HEK293 (cell line): Measurements from ENCODE around the gene ASTN2.

Experiments used
- CTCF ChIA-PET: fragments of 350-600 bp; formaldehyde crosslinking; extraction: SDS; loops from one replicate; lab custom pipeline; 2021; ENCODE audit warnings: antibody characterized with exemption; lab: Yijun Ruan, JAX
- POLR2A ChIA-PET: fragments of 300-600 bp; formaldehyde crosslinking; extraction: SDS; loops from one replicate; lab custom pipeline; 2020; ENCODE audit warnings: antibody characterized with exemption, inconsistent platforms; lab: Yijun Ruan, JAX
- H3K27ac ChIP-seq: fragments of 200-500 bp; sonication (Bioruptor generic); 2 replicates; pipeline ENCODE4 v1.5.1; 2014; ENCODE audit warnings: low read depth, low read length, control low read depth, inconsistent platforms; ENCODE audit errors: extremely low read depth
- H3K36me3 ChIP-seq, 2 experiments: fragments of 200-500 bp in 1 of 2; sonication (Bioruptor generic) in 1 of 2; 1 replicate in 1 of 2; 2 replicates in 1 of 2; pipeline ENCODE4 v1.5.1; 2014 to 2017; ENCODE audit warnings: inconsistent platforms in 2 of 2, low read length in 2 of 2; ENCODE audit not compliant: control insufficient read depth in 2 of 2, insufficient read depth in 1 of 2
- H3K4me1 ChIP-seq: fragments of 200-500 bp; sonication (Bioruptor generic); 2 replicates; pipeline ENCODE4 v1.5.1; 2014; ENCODE audit warnings: mild to moderate bottlenecking, low read length, inconsistent platforms; ENCODE audit not compliant: control insufficient read depth, insufficient read depth
- H3K4me3 ChIP-seq: 2 replicates; pipeline ENCODE4 v1.5.1; 2011; ENCODE audit warnings: low read depth, mild to moderate bottlenecking, control low read depth, low read length, moderate library complexity
- H3K9me3 ChIP-seq: fragments of 200-500 bp; sonication (Bioruptor generic); 2 replicates; pipeline ENCODE4 v1.5.1; 2014; ENCODE audit warnings: low read depth, low read length, inconsistent platforms; ENCODE audit not compliant: control insufficient read depth, insufficient read depth
- GLI4 ChIP-seq: fragments of 450-650 bp; formaldehyde crosslinking; IDR thresholded peaks from 2 replicates; pipeline ENCODE4 v1.5.1; 2016; ENCODE audit warnings: missing biosample characterization, missing genetic modification characterization
- IKZF3 ChIP-seq: fragments of 450-650 bp; IDR thresholded peaks from 2 replicates; pipeline ENCODE4 v1.5.0; 2018; ENCODE audit warnings: missing biosample characterization, mild to moderate bottlenecking, missing genetic modification characterization, moderate library complexity
- SP2 ChIP-seq: fragments of 450-650 bp; formaldehyde crosslinking; IDR thresholded peaks from 2 replicates; pipeline ENCODE4 v1.5.1; 2016; ENCODE audit warnings: missing biosample characterization, missing genetic modification characterization
- ZNF10 ChIP-seq: fragments of 450-650 bp; formaldehyde crosslinking; IDR thresholded peaks from 2 replicates; pipeline ENCODE4 v1.5.1; 2017; ENCODE audit warnings: missing biosample characterization, missing genetic modification characterization
- ZNF174 ChIP-seq: fragments of 450-650 bp; formaldehyde crosslinking; IDR thresholded peaks from 2 replicates; pipeline ENCODE4 v1.5.0; 2017; ENCODE audit warnings: missing biosample characterization, mild to moderate bottlenecking, missing genetic modification characterization
- ZNF2 ChIP-seq: fragments of 450-650 bp; formaldehyde crosslinking; IDR thresholded peaks from 2 replicates; pipeline ENCODE4 v1.5.1; 2016; ENCODE audit warnings: missing biosample characterization, missing genetic modification characterization
- ZNF202 ChIP-seq: fragments of 450-650 bp; formaldehyde crosslinking; IDR thresholded peaks from 2 replicates; pipeline ENCODE4 v1.5.1; 2016; ENCODE audit warnings: missing biosample characterization, missing genetic modification characterization, borderline replicate concordance
- ZNF221 ChIP-seq: fragments of 450-650 bp; formaldehyde crosslinking; IDR thresholded peaks from 2 replicates; pipeline ENCODE4 v1.5.1; 2017; ENCODE audit warnings: missing biosample characterization, missing genetic modification characterization, borderline replicate concordance
- ZNF324 ChIP-seq: fragments of 450-650 bp; formaldehyde crosslinking; IDR thresholded peaks from 2 replicates; pipeline ENCODE4 v1.5.1; 2016; ENCODE audit warnings: missing biosample characterization, missing genetic modification characterization
- ZNF335 ChIP-seq: fragments of 450-650 bp; formaldehyde crosslinking; conservative IDR thresholded peaks from 2 replicates; pipeline ENCODE4 v1.5.1; 2016; ENCODE audit warnings: missing biosample characterization, missing genetic modification characterization
- ZNF514 ChIP-seq: fragments of 450-650 bp; formaldehyde crosslinking; IDR thresholded peaks from 2 replicates; pipeline ENCODE4 v1.5.1; 2016; ENCODE audit warnings: missing biosample characterization, missing genetic modification characterization
- ZNF561 ChIP-seq: fragments of 450-650 bp; IDR thresholded peaks from 2 replicates; pipeline ENCODE4 v1.5.1; 2018; ENCODE audit warnings: missing biosample characterization, missing genetic modification characterization, borderline replicate concordance
- ZNF629 ChIP-seq: fragments of 450-650 bp; formaldehyde crosslinking; IDR thresholded peaks from 2 replicates; pipeline ENCODE4 v1.5.1; 2017; ENCODE audit warnings: missing biosample characterization, missing genetic modification characterization
- ZNF776 ChIP-seq: fragments of 450-650 bp; formaldehyde crosslinking; IDR thresholded peaks from 2 replicates; pipeline ENCODE4 v1.5.0; 2017; ENCODE audit warnings: missing biosample characterization, missing genetic modification characterization, borderline replicate concordance
- ZNF791 ChIP-seq: fragments of 450-650 bp; formaldehyde crosslinking; IDR thresholded peaks from 2 replicates; pipeline ENCODE4 v1.5.1; 2016; ENCODE audit warnings: missing biosample characterization, missing genetic modification characterization
- ZNF837 ChIP-seq: fragments of 450-650 bp; formaldehyde crosslinking; IDR thresholded peaks from 2 replicates; pipeline ENCODE4 v1.5.1; 2016; ENCODE audit warnings: missing biosample characterization, missing genetic modification characterization
- TF ChIP-seq, protein P1 (sequence below): fragments of 450-650 bp; formaldehyde crosslinking; IDR thresholded peaks from 2 replicates; pipeline ENCODE4 v1.5.1; 2017; ENCODE audit warnings: missing biosample characterization, mild to moderate bottlenecking, missing genetic modification characterization, moderate library complexity
- TF ChIP-seq, protein P2 (sequence below): fragments of 450-650 bp; formaldehyde crosslinking; IDR thresholded peaks from 2 replicates; pipeline ENCODE4 v1.5.1; 2017; ENCODE audit warnings: missing biosample characterization, missing genetic modification characterization
- TF ChIP-seq, protein P3 (sequence below): fragments of 450-650 bp; formaldehyde crosslinking; IDR thresholded peaks from 2 replicates; pipeline ENCODE4 v1.5.1; 2016; ENCODE audit warnings: missing biosample characterization, missing genetic modification characterization
- TF ChIP-seq, protein P4 (sequence below): fragments of 450-650 bp; formaldehyde crosslinking; IDR thresholded peaks from 2 replicates; pipeline ENCODE4 v1.5.1; 2016; ENCODE audit warnings: missing biosample characterization, missing genetic modification characterization

The ASTN2 gene

DNA sequence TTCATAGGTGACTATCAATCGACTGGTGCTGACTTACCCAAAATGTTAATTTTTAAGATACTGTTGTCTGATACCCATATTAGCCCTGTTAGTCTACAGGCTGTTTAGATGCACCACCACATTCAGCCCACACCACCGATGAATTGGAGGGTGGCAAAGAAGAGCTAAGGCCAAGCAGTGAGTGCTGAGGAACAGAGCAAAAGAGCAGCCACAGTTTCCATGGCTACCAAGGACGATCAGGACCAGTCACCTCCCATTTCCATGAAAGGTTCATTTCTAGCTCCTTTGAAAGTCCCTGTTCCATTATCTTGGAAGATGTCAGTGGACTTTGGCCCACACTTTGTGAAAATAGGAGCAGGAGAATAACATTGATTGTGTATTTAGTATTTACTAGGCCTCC, 364.9 kb downstream of the ASTN2 start:
- Histone ChIP-seq H3K9me3 (no peaks in the 10 kb centered on the region), H3K4me3 (no peak overlapping the region), H3K4me1 (no peaks in the 10 kb centered on the region), H3K36me3 (no peaks in the 10 kb centered on the region), H3K27ac (no peak overlapping the region)
- POLR2A ChIA-PET = no interaction called here
- CTCF ChIA-PET = no interaction called here
- TF ChIP-seq ZNF629 (tag by site-specific recombination) = no peak
- TF ChIP-seq ZNF776 = no peak
- no peak for TF ChIP-seq ZNF324 (tag by site-specific recombination)
- no peak for TF ChIP-seq ZNF2 (tag by site-specific recombination)
- no peak for TF ChIP-seq ZNF335
- TF ChIP-seq, protein P1, sequence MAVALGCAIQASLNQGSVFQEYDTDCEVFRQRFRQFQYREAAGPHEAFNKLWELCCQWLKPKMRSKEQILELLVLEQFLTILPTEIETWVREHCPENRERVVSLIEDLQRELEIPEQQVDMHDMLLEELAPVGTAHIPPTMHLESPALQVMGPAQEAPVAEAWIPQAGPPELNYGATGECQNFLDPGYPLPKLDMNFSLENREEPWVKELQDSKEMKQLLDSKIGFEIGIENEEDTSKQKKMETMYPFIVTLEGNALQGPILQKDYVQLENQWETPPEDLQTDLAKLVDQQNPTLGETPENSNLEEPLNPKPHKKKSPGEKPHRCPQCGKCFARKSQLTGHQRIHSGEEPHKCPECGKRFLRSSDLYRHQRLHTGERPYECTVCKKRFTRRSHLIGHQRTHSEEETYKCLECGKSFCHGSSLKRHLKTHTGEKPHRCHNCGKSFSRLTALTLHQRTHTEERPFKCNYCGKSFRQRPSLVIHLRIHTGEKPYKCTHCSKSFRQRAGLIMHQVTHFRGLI (tag by site-specific recombination) = no peak
- no peak for TF ChIP-seq IKZF3 (tag by site-specific recombination)
- no peak for TF ChIP-seq ZNF791 (tag by site-specific recombination)
- no peak for TF ChIP-seq ZNF202
- no peak for TF ChIP-seq ZNF174 (tag by site-specific recombination)
- no peak for TF ChIP-seq ZNF837 (tag by site-specific recombination)
- no peak for TF ChIP-seq GLI4 (tag by site-specific recombination)
- TF ChIP-seq, protein P2, sequence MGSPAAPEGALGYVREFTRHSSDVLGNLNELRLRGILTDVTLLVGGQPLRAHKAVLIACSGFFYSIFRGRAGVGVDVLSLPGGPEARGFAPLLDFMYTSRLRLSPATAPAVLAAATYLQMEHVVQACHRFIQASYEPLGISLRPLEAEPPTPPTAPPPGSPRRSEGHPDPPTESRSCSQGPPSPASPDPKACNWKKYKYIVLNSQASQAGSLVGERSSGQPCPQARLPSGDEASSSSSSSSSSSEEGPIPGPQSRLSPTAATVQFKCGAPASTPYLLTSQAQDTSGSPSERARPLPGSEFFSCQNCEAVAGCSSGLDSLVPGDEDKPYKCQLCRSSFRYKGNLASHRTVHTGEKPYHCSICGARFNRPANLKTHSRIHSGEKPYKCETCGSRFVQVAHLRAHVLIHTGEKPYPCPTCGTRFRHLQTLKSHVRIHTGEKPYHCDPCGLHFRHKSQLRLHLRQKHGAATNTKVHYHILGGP = no peak
- TF ChIP-seq, protein P3, sequence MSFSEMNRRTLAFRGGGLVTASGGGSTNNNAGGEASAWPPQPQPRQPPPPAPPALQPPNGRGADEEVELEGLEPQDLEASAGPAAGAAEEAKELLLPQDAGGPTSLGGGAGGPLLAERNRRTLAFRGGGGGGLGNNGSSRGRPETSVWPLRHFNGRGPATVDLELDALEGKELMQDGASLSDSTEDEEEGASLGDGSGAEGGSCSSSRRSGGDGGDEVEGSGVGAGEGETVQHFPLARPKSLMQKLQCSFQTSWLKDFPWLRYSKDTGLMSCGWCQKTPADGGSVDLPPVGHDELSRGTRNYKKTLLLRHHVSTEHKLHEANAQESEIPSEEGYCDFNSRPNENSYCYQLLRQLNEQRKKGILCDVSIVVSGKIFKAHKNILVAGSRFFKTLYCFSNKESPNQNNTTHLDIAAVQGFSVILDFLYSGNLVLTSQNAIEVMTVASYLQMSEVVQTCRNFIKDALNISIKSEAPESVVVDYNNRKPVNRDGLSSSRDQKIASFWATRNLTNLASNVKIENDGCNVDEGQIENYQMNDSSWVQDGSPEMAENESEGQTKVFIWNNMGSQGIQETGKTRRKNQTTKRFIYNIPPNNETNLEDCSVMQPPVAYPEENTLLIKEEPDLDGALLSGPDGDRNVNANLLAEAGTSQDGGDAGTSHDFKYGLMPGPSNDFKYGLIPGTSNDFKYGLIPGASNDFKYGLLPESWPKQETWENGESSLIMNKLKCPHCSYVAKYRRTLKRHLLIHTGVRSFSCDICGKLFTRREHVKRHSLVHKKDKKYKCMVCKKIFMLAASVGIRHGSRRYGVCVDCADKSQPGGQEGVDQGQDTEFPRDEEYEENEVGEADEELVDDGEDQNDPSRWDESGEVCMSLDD (tag by site-specific recombination) = no peak
- no peak for TF ChIP-seq ZNF221
- no peak for TF ChIP-seq SP2 (tag by site-specific recombination)
- TF ChIP-seq ZNF10 (tag by site-specific recombination) = no peak
- TF ChIP-seq, protein P4, sequence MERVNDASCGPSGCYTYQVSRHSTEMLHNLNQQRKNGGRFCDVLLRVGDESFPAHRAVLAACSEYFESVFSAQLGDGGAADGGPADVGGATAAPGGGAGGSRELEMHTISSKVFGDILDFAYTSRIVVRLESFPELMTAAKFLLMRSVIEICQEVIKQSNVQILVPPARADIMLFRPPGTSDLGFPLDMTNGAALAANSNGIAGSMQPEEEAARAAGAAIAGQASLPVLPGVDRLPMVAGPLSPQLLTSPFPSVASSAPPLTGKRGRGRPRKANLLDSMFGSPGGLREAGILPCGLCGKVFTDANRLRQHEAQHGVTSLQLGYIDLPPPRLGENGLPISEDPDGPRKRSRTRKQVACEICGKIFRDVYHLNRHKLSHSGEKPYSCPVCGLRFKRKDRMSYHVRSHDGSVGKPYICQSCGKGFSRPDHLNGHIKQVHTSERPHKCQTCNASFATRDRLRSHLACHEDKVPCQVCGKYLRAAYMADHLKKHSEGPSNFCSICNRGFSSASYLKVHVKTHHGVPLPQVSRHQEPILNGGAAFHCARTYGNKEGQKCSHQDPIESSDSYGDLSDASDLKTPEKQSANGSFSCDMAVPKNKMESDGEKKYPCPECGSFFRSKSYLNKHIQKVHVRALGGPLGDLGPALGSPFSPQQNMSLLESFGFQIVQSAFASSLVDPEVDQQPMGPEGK (tag by site-specific recombination) = no peak
- no peak for TF ChIP-seq ZNF514 (tag by site-specific recombination)
- TF ChIP-seq ZNF561 (tag by site-specific recombination) = no peak
